SHP77 (cell line): Measurements from ENCODE around the gene PRKCZ.

Experiments used
- DNase-seq, 2 experiments: peaks; one replicate each; lab custom pipeline; 2025; lab: John Stamatoyannopoulos, UW

Gene PRKCZ

GRCh38 chr1:2194319-2194897 lies 144.2 kb downstream of the PRKCZ start, which contains the start of gene FAAP20:
Gene FAAP20 (minus strand): TSS chr1:2194772. CDS start chr1:2194749, 23 bp downstream.
- peak; percentile 40 to 55 for DNase-seq

- peak; percentile 66 to 78 for DNase-seq
Measured at GRCh38 chr1:2194898-2195673, 144.9 kb downstream of the PRKCZ start.

GRCh38 chr1:2195785-2196184 lies 145.6 kb downstream of the PRKCZ start:
- no peak for DNase-seq

GRCh38 chr1:2196901-2197638 lies 146.9 kb downstream of the PRKCZ start:
- no peak for DNase-seq

- DNase-seq: no peak
Measured at GRCh38 chr1:2197707-2198165, 147.5 kb downstream of the PRKCZ start.

- DNase-seq: no peak
Measured at GRCh38 chr1:2198571-2198970, 148.4 kb downstream of the PRKCZ start.

- DNase-seq: peak; percentile 83 to 89
Measured at GRCh38 chr1:2199042-2199810, 149.0 kb downstream of the PRKCZ start.

GRCh38 chr1:2200308-2200943 lies 150.2 kb downstream of the PRKCZ start:
- no peak for DNase-seq

GRCh38 chr1:2201062-2201461 lies 150.9 kb downstream of the PRKCZ start:
- no peak for DNase-seq

- DNase-seq: no peak
Measured at GRCh38 chr1:2202008-2202575, 151.9 kb downstream of the PRKCZ start.

- DNase-seq: no peak
Measured at GRCh38 chr1:2202843-2203601, 152.8 kb downstream of the PRKCZ start.

GRCh38 chr1:2203671-2204414 lies 153.6 kb downstream of the PRKCZ start:
- DNase-seq: no peak

GRCh38 chr1:2204415-2205190 lies 154.4 kb downstream of the PRKCZ start:
- DNase-seq: peak; percentile 67 to 74

- DNase-seq: peak; percentile 75 to 80
Measured at GRCh38 chr1:2205191-2205952, 155.2 kb downstream of the PRKCZ start.

GRCh38 chr1:2206813-2207487 lies 156.7 kb downstream of the PRKCZ start:
- DNase-seq: no peak

- DNase-seq: no peak
Measured at GRCh38 chr1:2208309-2209239, 158.4 kb downstream of the PRKCZ start.
